Mammary microvascular endothelial cell (primary cell): ENCODE results near the gene SAE1. TPM values are rescaled to one million over a fixed set of nuclear protein-coding genes. Genes with fewer than 3 reads are reported as not detected.

Experiments used
- total RNA-seq: library from RNA; depleted of rRNA; stranded (reverse); fragments of >200 nt; gene quantifications from 2 replicates; pipeline ENCODE4 v1.2.3, GENCODE V29; 2015

Gene SAE1
- total RNA-seq: 208 and 209 TPM in 2 replicates

DNA sequence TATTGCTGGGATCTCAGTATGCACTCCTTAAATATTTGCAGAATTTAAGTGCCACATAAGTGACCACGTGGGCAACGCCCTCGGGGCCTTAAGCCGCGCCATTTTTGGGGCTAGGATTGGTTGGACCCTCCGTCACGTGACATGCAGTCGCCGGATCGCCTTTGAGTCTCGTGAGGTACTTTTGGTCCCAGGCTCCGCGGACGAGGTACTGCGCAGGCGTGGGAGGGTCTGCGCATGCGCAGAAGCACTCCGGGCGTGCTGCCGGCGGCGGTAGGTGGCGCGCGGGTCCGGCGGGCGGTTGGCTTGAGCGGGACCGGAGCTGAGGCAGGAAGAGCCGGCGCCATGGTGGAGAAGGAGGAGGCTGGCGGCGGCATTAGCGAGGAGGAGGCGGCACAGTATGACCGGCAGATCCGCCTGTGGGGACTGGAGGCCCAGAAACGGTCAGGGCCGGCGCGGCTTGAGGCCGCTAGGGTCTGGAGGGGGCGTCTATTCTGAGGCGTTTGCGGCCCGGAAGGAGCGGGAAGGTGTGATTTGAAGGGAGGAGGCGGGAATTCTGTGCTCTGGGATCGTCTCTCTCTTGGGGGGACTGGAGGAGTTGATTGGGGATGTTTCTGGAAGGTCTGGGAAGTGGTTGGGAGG, at the start of gene SAE1:
Gene SAE1 (plus strand): TSS at position 247 of the 639 bp plus-strand sequence. CDS start 96 bp downstream, at position 343.

DNA sequence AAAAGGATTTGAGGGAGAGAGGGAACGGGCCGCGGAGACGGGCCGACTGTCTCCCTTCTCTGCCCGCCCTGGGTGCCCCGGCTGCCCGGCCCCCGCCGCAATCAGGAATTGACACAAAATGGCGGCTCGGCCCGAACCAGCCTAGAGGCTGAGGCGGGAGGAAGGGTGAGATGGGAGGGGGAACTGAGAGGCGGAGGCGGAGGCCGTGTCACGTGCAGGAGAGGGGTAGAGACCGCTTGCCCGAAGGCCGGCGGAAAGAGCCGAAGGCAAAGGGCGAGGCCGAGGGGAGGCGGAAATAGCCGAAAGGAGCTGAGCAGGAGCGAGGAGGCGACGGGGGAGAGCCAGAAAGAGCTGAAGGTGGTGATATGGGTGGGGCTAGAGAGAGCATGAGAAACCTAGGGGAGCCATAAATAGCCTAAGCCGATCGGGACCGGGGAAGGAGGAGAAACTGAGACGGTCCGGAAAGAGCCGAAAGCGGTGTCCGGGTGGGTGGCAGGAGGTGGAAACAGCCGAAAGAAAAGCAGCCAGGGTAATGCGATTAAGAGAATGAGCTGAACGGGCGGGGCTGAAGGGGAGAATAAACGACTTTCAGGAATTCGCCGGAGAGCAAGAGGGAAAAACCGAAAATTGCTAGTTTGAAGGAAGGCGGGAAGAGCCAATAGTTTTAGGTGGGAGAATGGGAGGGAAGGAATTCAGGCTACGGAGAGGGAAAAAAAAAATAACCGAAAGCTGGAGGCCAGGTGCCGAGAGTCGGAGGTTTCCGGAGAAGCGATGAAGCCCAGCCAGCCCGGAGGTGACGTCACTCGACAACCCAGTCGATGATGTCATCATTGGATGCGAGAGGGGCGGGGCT, 17.4 kb upstream of the SAE1 start, which contains the start of gene ZC3H4:
Gene ZC3H4 (minus strand): TSS at position 780 of the 853 bp plus-strand sequence. CDS start 1,192 bp downstream, outside the sequence.

DNA sequence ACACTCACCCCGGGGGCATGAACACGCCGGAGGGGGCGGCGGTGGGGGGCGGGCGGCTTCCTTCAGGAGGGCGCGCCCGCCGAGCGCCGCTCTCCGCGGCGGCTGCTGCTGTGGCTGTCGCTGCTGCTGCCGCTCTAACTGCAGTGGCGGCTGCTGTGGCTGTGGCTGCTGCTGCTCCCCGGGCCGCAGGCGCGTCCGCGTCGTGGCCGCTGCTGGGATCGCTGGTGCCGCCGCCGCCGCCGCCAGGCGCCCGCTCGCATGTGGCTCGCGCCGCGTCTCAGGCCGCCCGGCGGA, 100.2 kb downstream of the SAE1 start, which contains the start of gene BBC3:
Gene BBC3 (minus strand): TSS at position 279 of the 294 bp plus-strand sequence. CDS start 2,768 bp downstream, outside the sequence.

DNA sequence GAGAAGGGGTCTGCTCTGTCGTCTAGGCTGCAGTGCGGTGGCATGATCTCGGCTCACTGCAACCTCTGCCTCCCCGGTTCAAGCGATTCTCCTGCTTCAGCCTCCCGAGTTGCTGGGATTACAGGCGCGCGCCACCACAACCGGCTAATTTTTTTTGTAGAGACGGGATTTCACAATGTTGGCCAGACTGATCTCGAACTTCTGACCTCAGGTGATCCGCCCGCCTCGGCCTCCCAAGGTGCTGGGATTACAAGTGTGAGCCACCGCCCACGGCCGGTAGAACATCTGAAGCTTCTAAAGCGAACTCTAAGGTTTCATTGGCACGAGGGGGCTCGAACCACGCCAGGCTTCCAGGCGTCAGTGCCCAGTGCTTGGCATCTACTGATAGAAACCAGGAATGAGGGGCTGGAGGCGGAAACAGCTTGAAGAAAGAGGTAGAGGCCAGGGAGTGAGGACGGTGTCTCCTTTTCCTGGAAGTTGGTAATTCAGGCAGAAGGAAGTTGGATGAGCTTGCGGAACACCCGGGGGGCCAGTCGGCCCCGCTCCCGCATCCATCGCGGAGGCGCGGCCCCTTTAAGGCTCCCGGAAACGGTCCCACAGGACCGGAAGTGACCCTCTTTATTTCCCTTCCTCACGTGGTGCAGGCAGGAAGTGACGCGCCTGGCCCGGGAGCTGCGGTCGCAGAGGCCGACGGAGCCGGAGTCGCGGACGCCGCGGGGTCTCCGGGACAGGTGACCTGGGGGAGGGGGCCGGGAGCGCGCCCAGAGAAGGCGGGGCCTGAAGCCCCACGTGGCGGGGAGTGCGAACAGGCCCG, 125.5 kb downstream of the SAE1 start, which contains the start of gene CCDC9:
Gene CCDC9 (plus strand): TSS at position 647 of the 814 bp plus-strand sequence. CDS start 1,876 bp downstream, outside the sequence.

Other genes with a start within 250 kb of the SAE1 start
- not detected in 2 replicates for gene NPAS1, start 111.0 kb upstream of the SAE1 start, total RNA-seq
- 56.9 and 67.6 TPM in 2 replicates for gene TMEM160, start 82.2 kb upstream of the SAE1 start, total RNA-seq
- 26.8 and 30.0 TPM in 2 replicates for gene ZC3H4, start 17.1 kb upstream of the SAE1 start, total RNA-seq
- gene BBC3, start 100.4 kb downstream of the SAE1 start, total RNA-seq: 22.5 and 25.8 TPM in 2 replicates
- 12.8 and 20.8 TPM in 2 replicates for gene CCDC9, start 125.7 kb downstream of the SAE1 start, total RNA-seq
- 1.5 and 2.1 TPM in 2 replicates for gene INAFM1, start 144.1 kb downstream of the SAE1 start, total RNA-seq
- gene C5AR1, start 179.0 kb downstream of the SAE1 start, total RNA-seq: not detected in 2 replicates
- gene C5AR2, start 201.3 kb downstream of the SAE1 start, total RNA-seq: not detected in 2 replicates
- gene DHX34, start 218.5 kb downstream of the SAE1 start, total RNA-seq: 20.3 and 20.4 TPM in 2 replicates